Ovary (tissue), 9 donors: ENCODE measurements around the gene KLHL25. TPM values are rescaled to one million over a fixed set of nuclear protein-coding genes. Genes with fewer than 3 reads are reported as not detected.

Source experiments
- DNase-seq, 5 donors: peaks; one replicate each; pipeline ENCODE4 v3.0.0-alpha.2; 2019 to 2020
- H3K27ac ChIP-seq, 2 donors: fragments of 200-600 bp; one replicate each; pipeline versions ENCODE4 v1.5.1 to v1.8.0; 2019 to 2022
- H3K27me3 ChIP-seq: fragments of 200-600 bp; one replicate; pipeline ENCODE4 v1.8.0; 2022
- H3K36me3 ChIP-seq: fragments of 200-600 bp; sonication (generic); one replicate; pipeline ENCODE4 v1.5.1; 2019
- H3K4me1 ChIP-seq: one replicate; pipeline ENCODE4 v1.8.1; 2013; ENCODE audit warnings: mild to moderate bottlenecking, moderate library complexity; ENCODE audit not compliant: insufficient read depth
- H3K4me3 ChIP-seq: fragments of 200-600 bp; sonication (generic); one replicate; pipeline ENCODE4 v1.5.1; 2017
- H3K9me3 ChIP-seq, 2 donors: fragments of 200-600 bp in 1 of 2; sonication (generic) in 1 of 2; one replicate each; pipeline versions ENCODE4 v1.5.1 to v1.8.1; 2013 to 2019; ENCODE audit warnings: mild to moderate bottlenecking in 1 of 2, moderate library complexity in 1 of 2
- EP300 ChIP-seq: sonication (generic); formaldehyde crosslinking; IDR thresholded peaks from one replicate; pipeline ENCODE4 v1.6.1; 2017; ENCODE audit warnings: antibody characterized with exemption
- POLR2A ChIP-seq: fragments of 450-650 bp; IDR thresholded peaks from one replicate; pipeline ENCODE4 v1.6.1; 2017; ENCODE audit warnings: antibody characterized with exemption, mild to moderate bottlenecking, moderate library complexity
- WGBS, 3 donors: extraction: QIAGEN DNeasy Blood & Tissue Kit in 1 of 3; methylation state at CpG; one replicate each; pipeline versions ENCODE4 v1.1.5 to v1.1.7; 2013 to 2017; 5-methylcytosine and 5-hydroxymethylcytosine counted together
- intact Hi-C, 4 donors: fragments of 100-400 bp; cut with DNase I; formaldehyde crosslinking; loops; one replicate each; pipeline versions ENCODE4 v1.11.0 to v1.15.1; 2022 to 2023
- polyA plus RNA-seq, 2 donors: library from polyadenylated mRNA; stranded (reverse); fragments of 200-250 nt in 1 of 2; fragments of 350-450 nt in 1 of 2; fragmentation: Illumina TruSeq in 1 of 2; extraction: RNeasy Lipid Tissue Mini Kit (QIAGEN cat#74804) in 1 of 2; gene quantifications; one replicate each; pipeline ENCODE4 v1.2.3, GENCODE V29; 2013 to 2014
- total RNA-seq, 7 donors: library from RNA; depleted of rRNA in 2 of 7; stranded (reverse); fragments of >200 nt in 2 of 7; fragmentation: NEBNext Ultra II Directional in 3 of 7; extraction: Animal tissue kit (Norgen Biotek cat#: 25700) in 3 of 7; gene quantifications; one replicate each; pipeline versions ENCODE4 v1.1.0 to v1.2.4, GENCODE V29; 2016 to 2023
- TF ChIP-seq, protein P1 (sequence below), 3 donors: fragments of 450-650 bp in 2 of 3; fragments of 200-600 bp in 1 of 3; IDR thresholded peaks; one replicate each; pipeline versions ENCODE4 v1.5.1 to v1.8.0; 2016 to 2022; ENCODE audit warnings: antibody characterized with exemption in 3 of 3, mild to moderate bottlenecking in 1 of 3
- donor health status: DM: no; HTN: no; CAD: no; lungs with moderate emphysema.
- donor health status: DM: no; HTN: no; CAD: no.
- donor health status: Bipolar disorder and iron deficiency.
- donor health status: DM: yes; HTN: yes; CAD: no.
- donor health status: DM: no; HTN: no; CAD: no.
- donor health status: DM: yes; HTN: yes; CAD: no.

The KLHL25 gene
- total and polyA plus RNA-seq, 9 donors = 0.58 to 9.6 (median 5.8) TPM

DNA sequence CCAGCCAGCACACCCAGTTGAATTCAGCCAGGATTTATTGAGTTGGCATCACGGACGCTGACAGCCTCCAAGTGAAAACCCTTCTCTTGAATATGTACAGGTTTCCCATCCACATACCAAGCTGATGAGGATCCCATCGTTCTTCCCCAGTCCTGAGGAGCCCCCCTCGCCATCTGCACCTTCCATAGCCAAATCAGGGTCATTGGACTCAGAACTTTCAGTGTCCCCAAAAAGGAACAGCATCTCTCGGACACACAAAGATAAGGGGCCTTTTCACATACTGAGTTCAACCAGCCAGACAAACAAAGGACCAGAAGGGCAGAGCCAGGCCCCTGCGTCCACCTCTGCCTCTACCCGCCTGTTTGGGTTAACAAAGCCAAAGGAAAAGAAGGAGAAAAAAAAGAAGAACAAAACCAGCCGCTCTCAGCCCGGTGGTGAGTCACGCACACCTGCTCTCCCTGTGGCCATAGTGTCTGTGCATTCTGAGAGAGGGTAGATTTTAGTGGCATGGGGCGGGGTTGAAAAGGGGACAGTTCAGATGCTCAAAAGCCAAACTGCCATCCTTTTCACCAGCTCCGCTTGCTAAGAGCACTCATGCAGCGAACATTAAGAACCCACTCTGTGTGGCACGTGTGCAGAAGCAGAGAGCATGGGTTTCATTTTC is 51.2 kb downstream of the KLHL25 start:
- Histone ChIP-seq H3K4me1 (peaks cover 4% of the 10 kb centered on the region), H3K27ac (no peak overlapping the region), H3K4me3 (no peak overlapping the region), H3K36me3 (no peaks in the 10 kb centered on the region), H3K9me3 (no peaks in the 10 kb centered on the region), H3K27me3 (no peaks in the 10 kb centered on the region)
- TF ChIP-seq EP300 (no peak), POLR2A (no peak)
- TF ChIP-seq, protein P1, sequence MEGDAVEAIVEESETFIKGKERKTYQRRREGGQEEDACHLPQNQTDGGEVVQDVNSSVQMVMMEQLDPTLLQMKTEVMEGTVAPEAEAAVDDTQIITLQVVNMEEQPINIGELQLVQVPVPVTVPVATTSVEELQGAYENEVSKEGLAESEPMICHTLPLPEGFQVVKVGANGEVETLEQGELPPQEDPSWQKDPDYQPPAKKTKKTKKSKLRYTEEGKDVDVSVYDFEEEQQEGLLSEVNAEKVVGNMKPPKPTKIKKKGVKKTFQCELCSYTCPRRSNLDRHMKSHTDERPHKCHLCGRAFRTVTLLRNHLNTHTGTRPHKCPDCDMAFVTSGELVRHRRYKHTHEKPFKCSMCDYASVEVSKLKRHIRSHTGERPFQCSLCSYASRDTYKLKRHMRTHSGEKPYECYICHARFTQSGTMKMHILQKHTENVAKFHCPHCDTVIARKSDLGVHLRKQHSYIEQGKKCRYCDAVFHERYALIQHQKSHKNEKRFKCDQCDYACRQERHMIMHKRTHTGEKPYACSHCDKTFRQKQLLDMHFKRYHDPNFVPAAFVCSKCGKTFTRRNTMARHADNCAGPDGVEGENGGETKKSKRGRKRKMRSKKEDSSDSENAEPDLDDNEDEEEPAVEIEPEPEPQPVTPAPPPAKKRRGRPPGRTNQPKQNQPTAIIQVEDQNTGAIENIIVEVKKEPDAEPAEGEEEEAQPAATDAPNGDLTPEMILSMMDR (IDR thresholded peaks at IDR 0.05) = no peak
- peak in 1 of 5 donors; percentile 12 for DNase-seq
- intact Hi-C loops = no loop called here
- 81 to 85% (median 81%) methylated on average over 14 of the region's 14 CpGs for WGBS, 3 donors

DNA sequence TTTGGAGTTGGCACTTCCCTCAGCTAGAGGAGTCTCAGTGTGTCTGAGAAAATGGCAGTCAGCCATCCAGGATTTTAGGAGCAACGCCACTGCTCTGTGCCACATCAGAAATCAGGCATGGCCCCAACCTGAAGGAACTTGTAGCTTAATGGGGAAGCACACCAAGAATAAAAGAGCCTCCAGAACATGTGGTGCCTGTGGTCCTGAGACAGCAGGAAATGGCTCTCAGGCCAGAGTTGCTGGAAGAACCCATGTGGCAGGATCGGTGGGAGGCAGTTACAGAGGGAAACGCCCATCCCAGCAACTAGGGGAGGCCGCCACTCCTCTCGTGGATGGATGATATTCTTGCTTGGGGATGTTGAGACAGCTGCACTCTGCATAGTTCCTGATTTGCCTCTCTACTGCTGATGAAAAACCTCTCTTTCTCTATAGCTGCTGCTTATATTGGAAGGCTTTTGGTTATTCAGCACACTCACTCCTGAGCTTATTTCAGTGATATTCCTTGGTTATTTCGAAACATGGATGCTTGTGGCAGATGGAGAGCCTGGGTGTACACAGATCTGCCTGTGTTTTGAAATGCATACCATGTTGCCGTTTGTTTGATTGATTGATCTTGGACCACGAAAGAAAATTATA is 52.4 kb downstream of the KLHL25 start:
- intact Hi-C loops = no loop called here

DNA sequence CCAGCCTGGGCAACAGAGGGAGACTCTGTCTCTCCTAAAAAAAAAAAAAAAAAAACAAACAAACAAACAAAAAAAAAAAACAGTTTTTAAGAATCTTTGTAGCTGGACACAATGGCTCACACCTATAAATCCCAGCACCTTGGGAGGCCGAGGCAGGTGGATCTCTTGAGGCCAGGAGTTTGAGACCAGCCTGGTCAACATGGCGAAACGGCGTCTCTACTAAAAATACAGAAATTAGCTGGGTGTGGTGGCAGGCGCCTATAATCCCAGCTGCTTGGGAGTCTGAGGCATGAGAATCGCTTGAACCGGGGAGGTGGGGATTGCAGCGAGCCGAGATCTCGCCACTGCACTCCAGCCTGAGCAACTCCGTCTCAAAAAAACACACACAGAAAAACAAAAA is 53.1 kb downstream of the KLHL25 start:
- WGBS, 3 donors = 93 to 97% (median 95%) methylated on average over 11 of the region's 11 CpGs
- Histone ChIP-seq H3K27ac (no peak overlapping the region), H3K4me1 (peaks cover 4% of the 10 kb centered on the region), H3K9me3 (no peaks in the 10 kb centered on the region), H3K4me3 (no peak overlapping the region), H3K27me3 (no peaks in the 10 kb centered on the region), H3K36me3 (no peaks in the 10 kb centered on the region)
- TF ChIP-seq EP300 = no peak
- no peak for TF ChIP-seq POLR2A
- TF ChIP-seq, protein P1 (IDR thresholded peaks at IDR 0.05) = no peak
- no peak for DNase-seq
- intact Hi-C loops = no loop called here

More for the DNA sequence above, 52.4 kb downstream of the KLHL25 start:
- WGBS, 3 donors = 60 to 65% (median 64%) methylated on average over 8 of the region's 8 CpGs
- DNase-seq = no peak
- Histone ChIP-seq H3K9me3 (no peaks in the 10 kb centered on the region), H3K27ac (no peak overlapping the region), H3K27me3 (no peaks in the 10 kb centered on the region), H3K4me1 (peaks cover 4% of the 10 kb centered on the region), H3K36me3 (no peaks in the 10 kb centered on the region), H3K4me3 (no peak overlapping the region)
- TF ChIP-seq POLR2A (no peak), EP300 (no peak)
- TF ChIP-seq, protein P1 (IDR thresholded peaks at IDR 0.05) = no peak

DNA sequence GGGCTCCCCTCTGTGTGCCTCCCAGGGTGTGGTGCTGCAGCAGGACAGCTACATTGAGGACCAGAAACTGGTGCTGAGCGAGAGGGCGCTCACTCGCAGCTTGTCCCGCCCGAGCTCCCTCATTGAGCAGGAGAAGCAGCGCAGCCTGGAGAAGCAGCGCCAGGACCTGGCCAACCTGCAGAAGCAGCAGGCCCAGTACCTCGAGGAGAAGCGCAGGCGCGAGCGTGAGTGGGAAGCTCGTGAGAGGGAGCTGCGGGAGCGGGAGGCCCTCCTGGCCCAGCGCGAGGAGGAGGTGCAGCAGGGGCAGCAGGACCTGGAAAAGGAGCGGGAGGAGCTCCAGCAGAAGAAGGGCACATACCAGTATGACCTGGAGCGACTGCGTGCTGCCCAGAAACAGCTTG is 53.7 kb downstream of the KLHL25 start:
- WGBS, 3 donors = 90 to 93% (median 92%) methylated on average over 20 of the region's 20 CpGs
- DNase-seq = peak in 1 of 5 donors; percentile 22
- intact Hi-C loops = no loop called here
- Histone ChIP-seq H3K27me3 (no peaks in the 10 kb centered on the region), H3K4me3 (no peak overlapping the region), H3K4me1 (peaks cover 4% of the 10 kb centered on the region), H3K27ac (no peak overlapping the region), H3K9me3 (no peaks in the 10 kb centered on the region), H3K36me3 (no peaks in the 10 kb centered on the region)
- TF ChIP-seq POLR2A = no peak
- TF ChIP-seq EP300 = no peak
- TF ChIP-seq, protein P1 (IDR thresholded peaks at IDR 0.05) = no peak
